ENCODE measurements around the gene FOXD1.
"Not testable (repeated sequence)": the region's sequence is repeated elsewhere in the genome, so short reads cannot be mapped to it uniquely, and the experiment has no call there.

Gene FOXD1

GRCh38 chr5:73422164-73422563 is 26.4 kb downstream of the FOXD1 start:
- Mint-ChIP-seq H3K27ac (no peak overlapping the region), H3K36me3 (no peaks in the 10 kb centered on the region), H3K4me3 (no peak overlapping the region), H3K27me3 (peaks cover 24% of the 10 kb centered on the region), H3K9me3 (peaks cover 2% of the 10 kb centered on the region), H3K4me1 (peaks cover 6% of the 10 kb centered on the region)
- DNase-seq (ENCODE audit: low spot score in 2 of 2) (no peak), ATAC-seq (ENCODE audit: low read depth) (no peak)

DNA sequence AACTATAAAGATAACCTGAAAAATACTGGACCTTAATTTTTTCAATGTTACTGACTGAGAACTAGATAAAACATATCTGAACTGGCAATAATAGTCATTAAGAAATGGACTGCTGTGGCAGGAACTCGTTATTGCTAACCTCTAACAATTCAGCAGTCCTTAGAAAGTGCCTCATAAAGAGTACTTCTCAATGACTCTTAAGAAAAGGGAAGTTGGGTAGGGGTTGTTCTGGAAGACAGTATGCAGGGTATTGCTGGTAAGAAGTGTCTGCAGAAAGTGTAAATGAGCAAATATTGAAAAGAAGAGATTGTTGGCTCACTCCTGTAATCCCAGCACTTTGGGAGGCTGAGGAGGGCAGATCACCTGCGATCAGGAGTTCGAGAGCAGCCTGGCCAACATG is 27.9 kb downstream of the FOXD1 start:
- Mint-ChIP-seq H3K36me3 (no peaks in the 10 kb centered on the region), H3K4me1 (peaks cover 6% of the 10 kb centered on the region), H3K27me3 (peaks cover 30% of the 10 kb centered on the region), H3K9me3 (peaks cover 2% of the 10 kb centered on the region), H3K27ac (no peak overlapping the region), H3K4me3 (no peak overlapping the region)
- DNase-seq (ENCODE audit: low spot score in 2 of 2) (no peak), ATAC-seq (ENCODE audit: low read depth) (no peak)

DNA sequence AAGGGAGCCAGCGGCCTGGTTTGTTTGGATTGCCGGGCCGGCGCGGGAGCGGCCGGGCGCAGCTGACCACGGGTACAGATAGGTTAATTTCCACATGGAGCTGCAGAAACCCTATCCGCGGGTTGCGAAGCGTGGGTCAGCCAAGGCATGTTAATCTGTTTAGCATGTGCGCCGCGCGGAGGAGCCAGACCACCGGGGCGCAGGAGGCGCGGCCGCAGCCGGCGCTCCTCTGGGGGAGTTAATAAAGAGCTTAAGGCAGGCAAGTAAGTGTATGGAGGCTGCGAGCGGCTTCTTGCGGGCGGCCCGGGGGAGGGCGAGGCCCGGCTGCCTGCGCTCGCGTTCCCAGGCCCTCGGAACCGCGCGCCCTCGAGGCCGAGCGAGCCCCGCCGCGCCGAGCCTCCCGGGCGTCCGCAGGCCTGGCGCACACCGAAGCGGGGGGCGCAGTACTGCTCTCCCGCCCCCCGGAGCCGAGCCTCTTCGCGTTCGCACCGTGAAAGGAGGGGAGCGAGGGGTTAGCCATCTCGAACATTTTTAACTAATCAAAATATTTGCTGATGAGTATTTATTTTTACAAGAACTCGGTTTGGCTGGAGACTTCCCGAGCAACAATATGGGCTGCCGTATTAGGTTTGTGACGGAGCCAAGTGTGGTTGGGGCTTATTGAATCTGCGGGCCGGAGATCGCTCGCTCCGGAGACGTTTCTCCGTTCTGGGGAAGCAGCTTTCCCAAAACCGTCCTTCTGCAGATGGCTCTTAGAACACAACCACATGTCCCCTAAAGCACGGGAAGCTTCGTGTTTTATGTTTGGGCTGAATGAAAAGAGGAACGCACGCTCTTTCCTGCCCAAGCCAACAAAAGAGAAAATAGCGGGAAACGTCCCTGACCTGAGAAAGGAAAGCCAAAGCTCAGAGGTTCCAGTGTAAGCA is 28.8 kb downstream of the FOXD1 start:
- no peaks in the 10 kb centered on the region for H3K36me3 Mint-ChIP-seq
- DNase-seq (ENCODE audit: low spot score in 2 of 2) = no peak
- H3K9me3 Mint-ChIP-seq = peaks cover 2% of the 10 kb centered on the region
- ATAC-seq (ENCODE audit: low read depth) = no peak
- H3K4me3 Mint-ChIP-seq = no peak overlapping the region
- H3K27ac Mint-ChIP-seq = no peak overlapping the region
- peaks cover 36% of the 10 kb centered on the region for H3K27me3 Mint-ChIP-seq
- H3K4me1 Mint-ChIP-seq = peaks cover 6% of the 10 kb centered on the region

DNA sequence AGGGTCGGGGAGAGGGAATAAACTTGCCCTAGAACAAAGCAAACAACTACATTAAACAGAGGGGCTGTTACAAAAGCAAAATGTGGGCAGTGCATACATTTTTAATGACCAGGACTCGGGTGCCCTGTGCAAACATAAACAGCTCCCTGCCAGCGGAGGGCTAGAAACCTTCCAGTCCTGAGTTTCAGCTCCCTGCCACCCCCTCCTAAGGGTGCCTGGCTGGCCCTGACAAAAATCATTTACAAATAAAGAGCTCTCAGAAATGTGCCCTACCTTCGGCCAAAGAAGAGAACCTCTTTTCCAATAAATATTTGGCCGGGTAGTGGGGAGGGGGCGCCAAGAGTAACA is 29.5 kb downstream of the FOXD1 start:
- Mint-ChIP-seq H3K4me1 (peaks cover 6% of the 10 kb centered on the region), H3K27me3 (peaks cover 36% of the 10 kb centered on the region), H3K4me3 (no peak overlapping the region), H3K36me3 (no peaks in the 10 kb centered on the region), H3K27ac (no peak overlapping the region), H3K9me3 (peaks cover 2% of the 10 kb centered on the region)
- no peak for DNase-seq (ENCODE audit: low spot score in 2 of 2)
- ATAC-seq (ENCODE audit: low read depth) = no peak

DNA sequence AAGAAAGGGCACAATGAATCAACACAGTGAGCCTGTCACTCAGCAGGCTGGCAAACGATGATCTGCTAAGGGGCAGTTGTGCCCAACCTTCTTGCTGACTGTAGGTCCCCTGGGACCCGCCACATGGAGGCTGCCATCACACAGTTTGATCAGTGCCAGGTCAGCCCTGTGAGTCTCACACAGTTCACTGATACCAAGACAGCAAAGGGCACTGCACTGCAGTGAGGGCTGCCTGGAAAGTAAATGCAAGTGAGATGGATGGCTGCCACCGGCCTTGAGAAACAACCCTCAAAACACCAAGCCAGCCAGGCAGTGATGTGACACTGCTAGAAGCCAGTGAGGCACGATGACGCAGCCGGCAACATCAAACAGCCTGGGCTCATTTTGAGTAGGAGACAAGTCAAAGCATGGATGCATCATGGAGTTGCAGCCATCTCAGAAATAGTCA is 30.3 kb downstream of the FOXD1 start:
- Mint-ChIP-seq H3K4me3 (no peak overlapping the region), H3K9me3 (peaks cover 2% of the 10 kb centered on the region), H3K27ac (no peak overlapping the region)

DNA sequence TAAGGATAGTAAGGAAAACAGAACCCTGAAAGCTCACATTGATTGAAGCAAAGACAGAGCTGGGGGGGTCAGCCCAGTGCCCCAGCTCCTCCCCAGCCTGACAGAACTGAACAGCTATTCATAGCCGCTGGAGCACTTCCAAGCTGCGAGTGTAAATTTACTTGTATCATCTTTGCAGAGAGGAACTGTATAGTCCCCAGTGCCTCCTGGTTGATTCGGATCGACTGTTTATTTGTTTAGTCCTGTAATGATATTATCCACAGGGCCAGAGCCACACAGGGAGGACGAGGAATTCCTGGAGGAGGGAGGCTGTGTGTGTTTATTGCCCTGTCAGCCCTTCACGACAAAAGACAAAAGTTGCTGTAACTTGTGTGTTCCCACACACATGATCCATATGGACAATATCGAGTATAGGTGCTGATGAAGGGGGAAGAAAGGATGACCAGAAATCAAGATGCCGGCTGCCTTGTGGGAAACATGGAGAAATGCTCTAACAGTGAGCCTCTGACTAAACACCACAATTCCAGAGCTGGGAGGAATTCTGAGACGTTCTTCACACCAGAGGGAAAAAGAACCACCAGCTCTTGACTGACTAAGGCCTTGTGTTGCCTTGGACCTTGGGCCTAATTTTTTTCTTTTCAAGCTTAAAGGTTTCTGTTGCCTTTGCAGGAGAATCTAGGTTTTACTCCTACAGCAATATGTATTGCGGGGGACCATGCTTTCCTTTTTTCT is 31.1 kb downstream of the FOXD1 start:
- no peak overlapping the region for H3K4me3 Mint-ChIP-seq
- H3K9me3 Mint-ChIP-seq = peaks cover 2% of the 10 kb centered on the region
- ATAC-seq (ENCODE audit: low read depth) (no peak), DNase-seq (ENCODE audit: low spot score in 2 of 2) (no peak)
- peaks cover 38% of the 10 kb centered on the region for H3K27me3 Mint-ChIP-seq
- no peaks in the 10 kb centered on the region for H3K36me3 Mint-ChIP-seq
- H3K27ac Mint-ChIP-seq = no peak overlapping the region
- H3K4me1 Mint-ChIP-seq = peaks cover 6% of the 10 kb centered on the region

More for the DNA sequence above, 30.3 kb downstream of the FOXD1 start:
- DNase-seq (ENCODE audit: low spot score in 2 of 2) (no peak), ATAC-seq (ENCODE audit: low read depth) (no peak)
- Mint-ChIP-seq H3K36me3 (no peaks in the 10 kb centered on the region), H3K27me3 (peaks cover 39% of the 10 kb centered on the region), H3K4me1 (peaks cover 6% of the 10 kb centered on the region)

- no peak overlapping the region for H3K4me3 Mint-ChIP-seq
- ATAC-seq (ENCODE audit: low read depth) = no peak
These were observed 33.0 kb downstream of the FOXD1 start for GRCh38 chr5:73415617-73416016.

GRCh38 chr5:73415171-73415570 is 33.4 kb downstream of the FOXD1 start:
- H3K9me3 Mint-ChIP-seq = no peaks in the 10 kb centered on the region
- DNase-seq (ENCODE audit: low spot score in 2 of 2) = no peak
- no peaks in the 10 kb centered on the region for H3K4me1 Mint-ChIP-seq
- no peak for ATAC-seq (ENCODE audit: low read depth)
- H3K27ac Mint-ChIP-seq = no peak overlapping the region
- peaks cover 30% of the 10 kb centered on the region for H3K27me3 Mint-ChIP-seq
- H3K36me3 Mint-ChIP-seq = no peaks in the 10 kb centered on the region
- H3K4me3 Mint-ChIP-seq = no peak overlapping the region

More at GRCh38 chr5:73415617-73416016, 33.0 kb downstream of the FOXD1 start:
- peaks cover 31% of the 10 kb centered on the region for H3K27me3 Mint-ChIP-seq
- no peak overlapping the region for H3K27ac Mint-ChIP-seq
- peaks cover under 1% of the 10 kb centered on the region for H3K9me3 Mint-ChIP-seq
- peaks cover 4% of the 10 kb centered on the region for H3K4me1 Mint-ChIP-seq
- H3K36me3 Mint-ChIP-seq = no peaks in the 10 kb centered on the region
- no peak for DNase-seq (ENCODE audit: low spot score in 2 of 2)

- Mint-ChIP-seq H3K4me3 (no peak overlapping the region), H3K9me3 (no peaks in the 10 kb centered on the region), H3K27ac (no peak overlapping the region), H3K36me3 (no peaks in the 10 kb centered on the region), H3K27me3 (peaks cover 28% of the 10 kb centered on the region), H3K4me1 (no peaks in the 10 kb centered on the region)
- ATAC-seq (ENCODE audit: low read depth) = no peak
- DNase-seq (ENCODE audit: low spot score in 2 of 2) = no peak
These were observed 36.0 kb downstream of the FOXD1 start for GRCh38 chr5:73412597-73412988.

DNA sequence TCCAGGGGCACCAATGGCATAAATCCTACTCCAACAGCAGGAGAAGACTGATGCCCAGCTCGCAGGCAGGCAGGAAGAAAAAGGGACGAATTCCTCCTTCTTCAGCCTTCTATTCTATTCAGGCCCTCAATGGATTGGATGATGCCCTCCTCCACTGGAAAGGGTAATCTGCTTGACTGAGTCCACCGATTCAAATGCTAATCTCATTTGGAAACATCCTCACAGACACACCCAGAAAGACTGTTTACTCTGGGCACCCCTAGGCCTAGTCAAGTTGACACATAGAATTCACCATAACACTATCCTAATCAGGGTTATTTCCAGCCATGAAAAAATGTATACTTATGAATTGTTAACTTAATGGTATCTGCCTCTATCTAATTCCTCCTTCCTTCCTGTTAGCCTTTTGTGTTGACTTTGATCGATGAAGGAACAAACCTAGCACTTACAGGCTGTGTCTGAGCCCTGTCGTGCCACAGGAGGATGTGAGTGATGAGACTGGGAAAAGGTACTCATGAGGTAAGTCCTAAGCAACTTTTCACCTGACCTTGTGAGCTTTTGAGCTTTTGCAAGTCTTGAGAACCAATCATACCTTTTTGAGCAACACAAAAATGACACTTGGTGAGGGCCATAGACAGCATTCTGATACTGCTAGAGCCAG is 36.5 kb downstream of the FOXD1 start:
- H3K4me1 Mint-ChIP-seq = no peaks in the 10 kb centered on the region
- no peak overlapping the region for H3K27ac Mint-ChIP-seq
- no peak overlapping the region for H3K4me3 Mint-ChIP-seq
- ATAC-seq (ENCODE audit: low read depth) (no peak), DNase-seq (ENCODE audit: low spot score in 2 of 2) (no peak)
- no peaks in the 10 kb centered on the region for H3K36me3 Mint-ChIP-seq
- peaks cover 25% of the 10 kb centered on the region for H3K27me3 Mint-ChIP-seq
- no peaks in the 10 kb centered on the region for H3K9me3 Mint-ChIP-seq

DNA sequence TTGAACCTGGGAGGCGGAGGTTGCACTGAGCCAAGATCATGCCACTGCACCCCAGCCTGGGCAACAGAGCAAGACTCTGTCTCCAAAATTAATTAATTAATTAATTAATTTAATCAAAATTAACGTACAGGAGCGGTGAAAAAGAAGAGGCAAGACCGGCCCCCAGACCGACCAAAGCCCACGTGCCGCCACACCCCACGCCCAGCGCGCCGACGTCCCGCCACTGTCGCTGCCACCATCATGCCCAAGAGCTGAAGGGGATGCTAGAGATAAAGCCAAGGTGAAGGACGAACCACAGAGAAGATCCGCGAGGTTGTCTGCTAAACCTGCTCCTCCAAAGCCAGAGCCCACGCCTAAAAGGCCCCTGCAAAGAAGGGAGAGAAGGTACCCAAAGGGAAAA is 38.6 kb downstream of the FOXD1 start:
- ATAC-seq (ENCODE audit: low read depth); H3K27ac Mint-ChIP-seq; H3K4me1 Mint-ChIP-seq; H3K9me3 Mint-ChIP-seq; H3K36me3 Mint-ChIP-seq; DNase-seq (ENCODE audit: low spot score in 2 of 2); H3K4me3 Mint-ChIP-seq: not testable (repeated sequence)
- peaks cover 15% of the 10 kb centered on the region for H3K27me3 Mint-ChIP-seq

- Mint-ChIP-seq H3K36me3 (no peaks in the 10 kb centered on the region), H3K27ac (no peak overlapping the region), H3K4me1 (no peaks in the 10 kb centered on the region), H3K4me3 (no peak overlapping the region), H3K27me3 (peaks cover 6% of the 10 kb centered on the region), H3K9me3 (no peaks in the 10 kb centered on the region)
- no peak for DNase-seq (ENCODE audit: low spot score in 2 of 2)
- ATAC-seq (ENCODE audit: low read depth) = no peak
These were observed 42.9 kb downstream of the FOXD1 start for GRCh38 chr5:73405691-73406090.

DNA sequence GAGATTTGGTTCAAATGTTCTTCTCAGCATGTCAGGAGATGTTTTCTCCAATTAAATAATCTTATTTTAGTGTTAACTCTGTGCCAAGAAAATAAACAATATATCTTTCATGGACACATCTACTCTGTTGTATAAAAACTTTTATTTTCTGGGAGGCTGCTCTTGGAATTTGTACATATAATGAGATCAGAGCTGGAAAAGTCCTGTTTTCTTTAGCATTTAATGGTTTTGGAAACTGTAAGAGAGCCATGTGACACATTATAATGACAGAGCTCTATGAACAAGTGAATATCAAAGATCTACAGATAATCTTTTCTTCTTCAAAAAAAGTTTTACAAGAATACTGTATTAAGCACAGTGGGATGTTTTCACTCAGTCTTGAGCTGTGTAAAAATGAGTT is 48.8 kb downstream of the FOXD1 start:
- no peaks in the 10 kb centered on the region for H3K9me3 Mint-ChIP-seq
- no peak for DNase-seq (ENCODE audit: low spot score in 2 of 2)

More for the DNA sequence above, 48.8 kb downstream of the FOXD1 start:
- Mint-ChIP-seq H3K4me1 (no peaks in the 10 kb centered on the region), H3K36me3 (no peaks in the 10 kb centered on the region), H3K4me3 (no peak overlapping the region), H3K27me3 (peaks cover 11% of the 10 kb centered on the region), H3K27ac (no peak overlapping the region)
- ATAC-seq (ENCODE audit: low read depth) = no peak
